Esophagus squamous epithelium (tissue), 4 donors: Measurements from ENCODE around the gene IWS1.

Experiments used
- POLR2A ChIP-seq, 4 donors: fragments of 450-650 bp; IDR thresholded peaks; one replicate each; pipeline ENCODE4 v1.6.1; 2017; ENCODE audit warnings: antibody characterized with exemption in 4 of 4, mild to moderate bottlenecking in 4 of 4, moderate library complexity in 3 of 4
- TF ChIP-seq, protein P1 (sequence below), 6 experiments: fragments of 450-650 bp in 4 of 6; fragments of 200-600 bp in 2 of 6; sonication (generic) in 2 of 6; IDR thresholded peaks; one replicate each; pipeline ENCODE4 v1.5.1; 2016 to 2019; ENCODE audit warnings: antibody characterized with exemption in 6 of 6, mild to moderate bottlenecking in 4 of 6, moderate library complexity in 4 of 6

DNA sequence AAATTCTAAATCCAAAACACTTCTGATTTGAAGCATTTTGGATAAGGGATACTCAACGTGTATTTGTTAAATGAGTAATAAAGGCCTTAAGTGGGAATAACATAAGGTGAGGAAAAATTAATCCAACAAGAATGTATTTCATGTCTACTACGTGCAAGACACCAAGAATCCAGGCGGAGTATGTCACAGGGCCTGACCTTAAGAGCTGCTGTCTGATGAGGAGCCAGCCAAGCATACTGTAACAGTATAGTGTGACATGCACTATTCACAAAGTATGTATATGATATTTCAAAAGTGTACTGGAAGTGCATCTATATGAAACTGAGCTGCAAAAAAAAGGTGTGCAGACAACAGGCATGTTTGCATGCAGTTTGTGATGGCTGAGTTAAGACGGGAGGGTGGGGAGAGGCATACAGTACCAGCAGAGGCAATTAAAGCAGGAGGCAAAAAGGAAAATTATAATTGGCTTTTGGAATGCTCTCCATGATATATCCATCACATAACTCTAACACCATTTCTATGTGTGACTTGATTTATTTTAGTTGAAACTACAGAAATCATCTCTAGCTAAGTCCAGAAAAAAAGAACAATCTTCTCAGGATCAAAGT, 18.2 kb downstream of the IWS1 start:
- TF ChIP-seq, protein P1, sequence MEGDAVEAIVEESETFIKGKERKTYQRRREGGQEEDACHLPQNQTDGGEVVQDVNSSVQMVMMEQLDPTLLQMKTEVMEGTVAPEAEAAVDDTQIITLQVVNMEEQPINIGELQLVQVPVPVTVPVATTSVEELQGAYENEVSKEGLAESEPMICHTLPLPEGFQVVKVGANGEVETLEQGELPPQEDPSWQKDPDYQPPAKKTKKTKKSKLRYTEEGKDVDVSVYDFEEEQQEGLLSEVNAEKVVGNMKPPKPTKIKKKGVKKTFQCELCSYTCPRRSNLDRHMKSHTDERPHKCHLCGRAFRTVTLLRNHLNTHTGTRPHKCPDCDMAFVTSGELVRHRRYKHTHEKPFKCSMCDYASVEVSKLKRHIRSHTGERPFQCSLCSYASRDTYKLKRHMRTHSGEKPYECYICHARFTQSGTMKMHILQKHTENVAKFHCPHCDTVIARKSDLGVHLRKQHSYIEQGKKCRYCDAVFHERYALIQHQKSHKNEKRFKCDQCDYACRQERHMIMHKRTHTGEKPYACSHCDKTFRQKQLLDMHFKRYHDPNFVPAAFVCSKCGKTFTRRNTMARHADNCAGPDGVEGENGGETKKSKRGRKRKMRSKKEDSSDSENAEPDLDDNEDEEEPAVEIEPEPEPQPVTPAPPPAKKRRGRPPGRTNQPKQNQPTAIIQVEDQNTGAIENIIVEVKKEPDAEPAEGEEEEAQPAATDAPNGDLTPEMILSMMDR (IDR thresholded peaks at IDR 0.05), result no peak
- TF ChIP-seq POLR2A (IDR thresholded peaks at IDR 0.05), result no peak
